ENCODE results near the gene PDE10A.

PDE10A gene

GRCh38 chr6:165665384-165665672 lies 2.3 kb upstream of the PDE10A start:
- Histone ChIP-seq H3K4me1 (ENCODE audit: insufficient read depth, low read length) (peaks cover 7% of the 10 kb centered on the region; the same call in 1 of the 2 replicates), H3K9me3 (ENCODE audit: control insufficient read depth, insufficient read depth, low read length) (no peaks in the 10 kb centered on the region), H3K36me3 (ENCODE audit: insufficient read depth, low read length) (no peaks in the 10 kb centered on the region), H3K9ac (ENCODE audit: low read depth, low read length) (no peak overlapping the region)

- Histone ChIP-seq H3K36me3 (ENCODE audit: insufficient read depth, low read length) (no peaks in the 10 kb centered on the region), H3K4me1 (ENCODE audit: insufficient read depth, low read length) (peaks cover 7% of the 10 kb centered on the region; the same call in 1 of the 2 replicates), H3K9me3 (ENCODE audit: control insufficient read depth, insufficient read depth, low read length) (no peaks in the 10 kb centered on the region), H3K9ac (ENCODE audit: low read depth, low read length) (peak overlapping the region; percentile 65; the same call in 1 of the 2 replicates)
These were observed 1.7 kb upstream of the PDE10A start for GRCh38 chr6:165664559-165665383.

GRCh38 chr6:165663736-165664558 lies 906 bp upstream of the PDE10A start:
- no peaks in the 10 kb centered on the region for H3K36me3 ChIP-seq (ENCODE audit: insufficient read depth, low read length)
- H3K9me3 ChIP-seq (ENCODE audit: control insufficient read depth, insufficient read depth, low read length): no peaks in the 10 kb centered on the region
- H3K9ac ChIP-seq (ENCODE audit: low read depth, low read length): peak overlapping the region; percentile 65; the same call in 1 of the 2 replicates
- peaks cover 6% of the 10 kb centered on the region; the same call in 1 of the 2 replicates for H3K4me1 ChIP-seq (ENCODE audit: insufficient read depth, low read length)

GRCh38 chr6:165663377-165663735 lies 315 bp upstream of the PDE10A start:
- no peaks in the 10 kb centered on the region for H3K9me3 ChIP-seq (ENCODE audit: control insufficient read depth, insufficient read depth, low read length)

GRCh38 chr6:165662041-165662748 lies 846 bp downstream of the PDE10A start:
- Histone ChIP-seq H3K4me1 (ENCODE audit: insufficient read depth, low read length) (peaks cover 11% of the 10 kb centered on the region), H3K9ac (ENCODE audit: low read depth, low read length) (peak overlapping the region; percentile 65; the same call in 1 of the 2 replicates), H3K36me3 (ENCODE audit: insufficient read depth, low read length) (no peaks in the 10 kb centered on the region), H3K9me3 (ENCODE audit: control insufficient read depth, insufficient read depth, low read length) (no peaks in the 10 kb centered on the region)

More at GRCh38 chr6:165663377-165663735, 315 bp upstream of the PDE10A start:
- Histone ChIP-seq H3K4me1 (ENCODE audit: insufficient read depth, low read length) (peaks cover 3% of the 10 kb centered on the region; the same call in 1 of the 2 replicates), H3K9ac (ENCODE audit: low read depth, low read length) (peak overlapping the region; percentile 65; the same call in 1 of the 2 replicates), H3K36me3 (ENCODE audit: insufficient read depth, low read length) (no peaks in the 10 kb centered on the region)

GRCh38 chr6:165661664-165662025 lies 1.4 kb downstream of the PDE10A start:
- H3K36me3 ChIP-seq (ENCODE audit: insufficient read depth, low read length): no peaks in the 10 kb centered on the region
- H3K9me3 ChIP-seq (ENCODE audit: control insufficient read depth, insufficient read depth, low read length): no peaks in the 10 kb centered on the region
- H3K4me1 ChIP-seq (ENCODE audit: insufficient read depth, low read length): peaks cover 14% of the 10 kb centered on the region
- H3K9ac ChIP-seq (ENCODE audit: low read depth, low read length): peak overlapping the region; percentile 62; the same call in 1 of the 2 replicates

- Histone ChIP-seq H3K4me1 (ENCODE audit: insufficient read depth, low read length) (peaks cover 13% of the 10 kb centered on the region), H3K9me3 (ENCODE audit: control insufficient read depth, insufficient read depth, low read length) (no peaks in the 10 kb centered on the region), H3K9ac (ENCODE audit: low read depth, low read length) (peak overlapping the region; percentile 62), H3K36me3 (ENCODE audit: insufficient read depth, low read length) (no peaks in the 10 kb centered on the region)
These were observed 2.0 kb downstream of the PDE10A start for GRCh38 chr6:165660857-165661663.

GRCh38 chr6:165659945-165660856 lies 2.8 kb downstream of the PDE10A start:
- Histone ChIP-seq H3K9ac (ENCODE audit: low read depth, low read length) (peak overlapping the region; percentile 62), H3K4me1 (ENCODE audit: insufficient read depth, low read length) (peaks cover 13% of the 10 kb centered on the region), H3K36me3 (ENCODE audit: insufficient read depth, low read length) (no peaks in the 10 kb centered on the region)

GRCh38 chr6:165658395-165659058 lies 4.5 kb downstream of the PDE10A start:
- H3K36me3 ChIP-seq (ENCODE audit: insufficient read depth, low read length): no peaks in the 10 kb centered on the region
- no peaks in the 10 kb centered on the region for H3K9me3 ChIP-seq (ENCODE audit: control insufficient read depth, insufficient read depth, low read length)
- H3K4me1 ChIP-seq (ENCODE audit: insufficient read depth, low read length): peaks cover 13% of the 10 kb centered on the region
- H3K9ac ChIP-seq (ENCODE audit: low read depth, low read length): no peak overlapping the region

More at GRCh38 chr6:165659945-165660856, 2.8 kb downstream of the PDE10A start:
- no peaks in the 10 kb centered on the region for H3K9me3 ChIP-seq (ENCODE audit: control insufficient read depth, insufficient read depth, low read length)

- Histone ChIP-seq H3K36me3 (ENCODE audit: insufficient read depth, low read length) (no peaks in the 10 kb centered on the region), H3K4me1 (ENCODE audit: insufficient read depth, low read length) (peaks cover 13% of the 10 kb centered on the region), H3K9ac (ENCODE audit: low read depth, low read length) (no peak overlapping the region), H3K9me3 (ENCODE audit: control insufficient read depth, insufficient read depth, low read length) (no peaks in the 10 kb centered on the region)
These were observed 5.7 kb downstream of the PDE10A start for GRCh38 chr6:165657325-165657680.

- Histone ChIP-seq H3K9me3 (ENCODE audit: control insufficient read depth, insufficient read depth, low read length) (no peaks in the 10 kb centered on the region), H3K36me3 (ENCODE audit: insufficient read depth, low read length) (no peaks in the 10 kb centered on the region), H3K9ac (ENCODE audit: low read depth, low read length) (no peak overlapping the region), H3K4me1 (ENCODE audit: insufficient read depth, low read length) (peaks cover 13% of the 10 kb centered on the region)
These were observed 6.3 kb downstream of the PDE10A start for GRCh38 chr6:165656581-165657324.

- H3K9ac ChIP-seq (ENCODE audit: low read depth, low read length): no peak overlapping the region
- no peaks in the 10 kb centered on the region for H3K9me3 ChIP-seq (ENCODE audit: control insufficient read depth, insufficient read depth, low read length)
- H3K4me1 ChIP-seq (ENCODE audit: insufficient read depth, low read length): peaks cover 13% of the 10 kb centered on the region
- no peaks in the 10 kb centered on the region for H3K36me3 ChIP-seq (ENCODE audit: insufficient read depth, low read length)
These were observed 7.8 kb downstream of the PDE10A start for GRCh38 chr6:165655191-165655590.

Measured in ES-I3 (cell line).